H1 (cell line): ENCODE measurements around the gene PCNX3. TPM values are rescaled to one million over a fixed set of nuclear protein-coding genes. Genes with fewer than 3 reads are reported as not detected.

Experiments used
- CBX8 ChIP-seq: fragments of 300-800, 300-1000 bp; sonication (generic); IDR thresholded peaks from 2 replicates; pipeline ENCODE4 v1.7.1; 2016; ENCODE audit warnings: low read depth, low read length, borderline replicate concordance
- CREB1 ChIP-seq: IDR thresholded peaks from 2 replicates; pipeline ENCODE4 v1.6.1; 2012; ENCODE audit warnings: inconsistent platforms
- CTBP2 ChIP-seq: IDR thresholded peaks from 2 replicates; pipeline ENCODE4 v1.7.0; 2011; ENCODE audit warnings: borderline replicate concordance, mild to moderate bottlenecking, moderate library complexity, mixed read lengths, low read length; ENCODE audit not compliant: insufficient read depth, insufficient read length
- CTCF ChIP-seq, 3 experiments: IDR thresholded peaks; 1 replicate in 2 of 3; 2 replicates in 1 of 3; pipeline versions ENCODE4 v1.5.1 to v1.6.1; 2011; ENCODE audit warnings: low read length in 3 of 3, mild to moderate bottlenecking in 3 of 3, inconsistent platforms in 2 of 3, low read depth in 1 of 3, moderate library complexity in 1 of 3; ENCODE audit not compliant: insufficient read depth in 1 of 3; ENCODE audit errors: control extremely low read depth in 1 of 3
- E2F6 ChIP-seq: IDR thresholded peaks from 2 replicates; pipeline ENCODE4 v1.6.1; 2012; ENCODE audit warnings: inconsistent platforms
- JUND ChIP-seq: IDR thresholded peaks from 2 replicates; pipeline ENCODE4 v1.6.1; 2011; ENCODE audit warnings: mild to moderate bottlenecking, improper control_type of control experiment, low read length
- SUZ12 ChIP-seq: fragments of 200-600 bp; sonication (generic); IDR thresholded peaks from 2 replicates; pipeline ENCODE4 v1.6.1; 2012; ENCODE audit warnings: mild to moderate bottlenecking, inconsistent platforms, low read length, moderate library complexity, mixed read lengths
- TBP ChIP-seq: IDR thresholded peaks from 2 replicates; pipeline ENCODE4 v1.6.1; 2011; ENCODE audit warnings: low read depth, low read length, improper control_type of control experiment
- polyA plus RNA-seq, 7 experiments: library from polyadenylated mRNA; depleted of rRNA in 3 of 7; stranded (reverse) in 5 of 7; unstranded in 2 of 7; fragments of >200 nt in 5 of 7; fragments of 200-250 nt in 2 of 7; gene quantifications; 1 replicate in 5 of 7; 2 replicates in 1 of 7; 4 replicates in 1 of 7; pipeline versions ENCODE4 v1.2.1 to v1.2.3, GENCODE V29; 2011 to 2013; ENCODE audit warnings: missing spikeins in 2 of 7, mixed read lengths in 2 of 7
- total RNA-seq: library from RNA; stranded (reverse); fragmentation: NEBNext Ultra II Directional; extraction: Animal tissue kit (Norgen Biotek cat#: 25700); gene quantifications from 2 replicates; pipeline ENCODE4 v1.2.1, GENCODE V29; 2021

PCNX3 gene
- total and polyA plus RNA-seq, 2 of the 8 experiments (the other 6 are each of a cell fraction or from before 2014, with no cell fraction given) = 27.2 to 38.8 TPM

- TF ChIP-seq CTCF (IDR thresholded peaks at IDR 0.05; ENCODE audit: control extremely low read depth in 1 of 3, insufficient read depth in 1 of 3, low read depth in 1 of 3, low read length in 3 of 3) (no peak), JUND (no peak), E2F6 (no peak), CTBP2 (no peak), TBP (no peak), CBX8 (no peak), SUZ12 (no peak; the same call in 1 of the 2 replicates), CREB1 (no peak)
These were observed 22.6 kb upstream of the PCNX3 start (continued) for GRCh38 chr11:65592858-65593517.
